Keratinocyte (primary cell): ENCODE measurements around the gene KIAA1958. TPM values are rescaled to one million over a fixed set of nuclear protein-coding genes. Genes with fewer than 3 reads are reported as not detected.

ENCODE experiments used
- DNase-seq: peaks from one replicate; pipeline ENCODE4 v3.0.0-alpha.2; 2011; ENCODE audit warnings: low read depth, missing footprints, low spot score
- FAIRE-seq: peaks from 2 replicates; lab custom pipeline; 2011; peaks lifted over from hg19 to GRCh38; lab: Jason Lieb, UNC
- H2AFZ ChIP-seq: 2 replicates; pipeline ENCODE4 v1.6.0; 2012; ENCODE audit warnings: low read length, control low read depth, inconsistent platforms; ENCODE audit not compliant: control insufficient read depth
- H3K27ac ChIP-seq: 2 replicates; pipeline ENCODE4 v1.5.1; 2011; ENCODE audit warnings: low read length; ENCODE audit not compliant: control insufficient read depth, insufficient read depth
- H3K27me3 ChIP-seq: 3 replicates; pipeline ENCODE4 v1.6.0; 2011; ENCODE audit warnings: low read length; ENCODE audit not compliant: control insufficient read depth, insufficient read depth; ENCODE audit errors: extremely low read depth
- H3K36me3 ChIP-seq, 2 experiments: 2 replicates in 1 of 2; 3 replicates in 1 of 2; pipeline ENCODE4 v1.5.1; 2011; ENCODE audit warnings: low read length in 2 of 2, mild to moderate bottlenecking in 1 of 2; ENCODE audit not compliant: control insufficient read depth in 2 of 2, insufficient read depth in 2 of 2; ENCODE audit errors: extremely low read depth in 1 of 2
- H3K4me1 ChIP-seq: 3 replicates; pipeline ENCODE4 v1.5.1; 2011; ENCODE audit warnings: low read length; ENCODE audit not compliant: control insufficient read depth, insufficient read depth; ENCODE audit errors: extremely low read depth
- H3K4me2 ChIP-seq: 3 replicates; pipeline ENCODE4 v1.6.0; 2011; ENCODE audit warnings: low read depth, low read length; ENCODE audit not compliant: control insufficient read depth, insufficient read depth; ENCODE audit errors: extremely low read depth
- H3K4me3 ChIP-seq, 3 experiments: fragments of 200-600 bp in 1 of 3; sonication (generic) in 1 of 3; 2 replicates in 2 of 3; 3 replicates in 1 of 3; pipeline ENCODE4 v1.5.1; 2011 to 2016; ENCODE audit warnings: low read length in 3 of 3, mild to moderate bottlenecking in 3 of 3, control low read depth in 2 of 3, inconsistent platforms in 1 of 3, low read depth in 1 of 3, mixed read lengths in 1 of 3, mixed run types in 1 of 3, moderate library complexity in 1 of 3; ENCODE audit not compliant: control insufficient read depth in 2 of 3, insufficient read depth in 2 of 3; ENCODE audit errors: extremely low read depth in 1 of 3
- H3K79me2 ChIP-seq: 2 replicates; pipeline ENCODE4 v1.6.0; 2012; ENCODE audit warnings: low read length; ENCODE audit not compliant: control insufficient read depth, insufficient read depth
- H3K9ac ChIP-seq: 3 replicates; pipeline ENCODE4 v1.6.0; 2011; ENCODE audit warnings: low read length; ENCODE audit not compliant: control insufficient read depth, insufficient read depth; ENCODE audit errors: extremely low read depth
- H3K9me1 ChIP-seq: 3 replicates; pipeline ENCODE4 v1.6.0; 2011; ENCODE audit warnings: low read length; ENCODE audit not compliant: control insufficient read depth, insufficient read depth; ENCODE audit errors: extremely low read depth
- H3K9me3 ChIP-seq: 2 replicates; pipeline ENCODE4 v1.5.1; 2012; ENCODE audit warnings: low read depth, low read length; ENCODE audit not compliant: control insufficient read depth
- H4K20me1 ChIP-seq: 3 replicates; pipeline ENCODE4 v1.6.0; 2011; ENCODE audit warnings: low read length; ENCODE audit not compliant: control insufficient read depth, insufficient read depth; ENCODE audit errors: extremely low read depth
- CTCF ChIP-seq, 3 experiments: IDR thresholded peaks in 1 of 3; conservative IDR thresholded peaks in 1 of 3; optimal IDR thresholded peaks in 1 of 3; 2 replicates in 2 of 3; 3 replicates in 1 of 3; pipeline versions ENCODE3 to v1.5.1; 2011; ENCODE audit warnings: low read length in 3 of 3, mild to moderate bottlenecking in 3 of 3, moderate library complexity in 2 of 3, control low read depth in 1 of 3, inconsistent platforms in 1 of 3; ENCODE audit not compliant: insufficient read depth in 2 of 3; ENCODE audit errors: extremely low read depth in 1 of 3
- EZH2 ChIP-seq: IDR thresholded peaks from one replicate; pipeline ENCODE4 v1.6.1; 2012; ENCODE audit warnings: inconsistent platforms, mild to moderate bottlenecking, low read length, moderate library complexity
- dilution Hi-C: fragments of 300-500 bp; cut with MboI; formaldehyde crosslinking; loops from one replicate; pipeline ENCODE4 v1.7.0; 2020; ENCODE audit warnings: low sequenced_read_pairs; ENCODE audit not compliant: extremely low pct_ligation_motif_present
- polyA plus RNA-seq, 5 experiments: library from polyadenylated mRNA; depleted of rRNA in 3 of 5; stranded (reverse) in 3 of 5; stranded (forward) in 1 of 5; unstranded in 1 of 5; fragments of >200 nt; gene quantifications; 1 replicate in 1 of 5; 2 replicates in 3 of 5; 3 replicates in 1 of 5; pipeline versions ENCODE4 v1.2.1 to v1.2.3, GENCODE V29; 2011 to 2012; ENCODE audit warnings: missing spikeins in 2 of 5, low read depth in 1 of 5, low replicate concordance in 1 of 5

Gene KIAA1958
- polyA plus RNA-seq, 1 donor (not counting 4 experiments of a cell fraction or from before 2014, with no cell fraction given): 0.84 TPM

DNA sequence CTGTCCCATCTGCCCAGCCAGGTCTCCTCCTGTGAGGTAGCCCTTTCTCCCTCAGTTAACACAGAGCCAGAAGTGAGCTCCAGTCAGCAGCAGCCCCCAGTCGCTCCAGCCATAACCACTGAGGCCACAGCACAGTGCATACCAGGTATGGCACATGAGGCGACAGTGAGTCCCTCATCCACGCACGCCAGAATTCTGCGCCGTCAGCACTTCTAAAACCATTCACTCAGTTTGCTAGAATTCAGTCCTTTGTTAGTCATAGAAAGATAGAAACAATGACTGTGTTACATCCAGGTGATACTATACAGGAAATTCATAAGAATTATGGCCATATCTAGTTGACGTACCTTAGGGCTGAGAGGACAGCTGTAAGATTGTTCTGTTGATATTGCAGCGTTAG, 88.5 kb downstream of the KIAA1958 start:
- no peaks in the 10 kb centered on the region for H3K4me1 ChIP-seq
- no peak for FAIRE-seq
- dilution Hi-C loops: no loop called here
- no peak overlapping the region for H3K9ac ChIP-seq
- no peaks in the 10 kb centered on the region for H3K36me3 ChIP-seq
- no peaks in the 10 kb centered on the region for H3K27me3 ChIP-seq
- no peak overlapping the region for H3K4me3 ChIP-seq
- H3K9me1 ChIP-seq: no peaks in the 10 kb centered on the region
- H3K27ac ChIP-seq: no peak overlapping the region
- TF ChIP-seq EZH2 (no peak), CTCF (optimal IDR thresholded peaks at IDR 0.05 in 1 of 3, IDR thresholded peaks at IDR 0.05 in 1 of 3, conservative IDR thresholded peaks at IDR 0.05 in 1 of 3; ENCODE audit: extremely low read depth in 1 of 3, insufficient read depth in 2 of 3, low read length in 3 of 3) (no peak)
- H4K20me1 ChIP-seq: no peaks in the 10 kb centered on the region
- H3K79me2 ChIP-seq: no peaks in the 10 kb centered on the region
- no peaks in the 10 kb centered on the region for H3K9me3 ChIP-seq
- H2AFZ ChIP-seq: no peak overlapping the region
- no peak for DNase-seq
- H3K4me2 ChIP-seq: no peak overlapping the region

DNA sequence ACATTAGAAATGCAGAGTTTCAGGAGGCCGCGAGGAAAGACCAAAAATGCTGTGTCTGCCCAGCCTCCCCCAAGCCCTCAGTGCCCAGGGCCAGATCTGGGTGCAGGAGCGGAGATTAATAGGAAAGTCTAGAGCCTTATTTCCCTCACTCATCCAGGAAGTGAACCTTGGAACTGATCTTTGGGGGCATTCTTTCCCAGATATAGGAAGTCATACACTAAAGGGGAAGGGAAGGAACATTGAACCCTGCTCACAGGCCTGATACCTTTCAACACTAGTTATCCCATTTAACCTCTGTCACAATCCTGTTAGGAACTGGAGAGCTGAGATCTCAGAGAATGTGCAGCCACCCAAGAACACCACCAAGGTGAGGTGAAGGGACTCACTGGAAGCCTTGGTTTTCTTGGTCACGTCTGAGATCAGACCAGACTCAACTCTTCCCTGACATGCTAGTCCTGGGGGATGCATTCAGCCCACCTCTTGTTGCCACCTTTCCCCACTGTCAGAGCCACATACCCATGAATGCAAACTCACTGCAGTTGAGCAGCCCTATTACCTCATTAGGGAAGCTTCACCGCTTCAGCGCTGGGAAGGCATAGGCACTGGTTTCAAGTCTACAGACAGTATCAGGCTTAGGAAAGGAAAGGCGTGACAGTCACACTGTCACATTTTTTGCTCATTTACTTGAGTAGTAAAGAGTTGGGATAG, 95.0 kb downstream of the KIAA1958 start:
- Histone ChIP-seq H3K27me3 (no peaks in the 10 kb centered on the region), H2AFZ (no peak overlapping the region), H3K9ac (no peak overlapping the region), H3K9me3 (no peaks in the 10 kb centered on the region), H3K79me2 (no peaks in the 10 kb centered on the region), H3K27ac (no peak overlapping the region), H3K4me3 (no peak overlapping the region), H3K36me3 (no peaks in the 10 kb centered on the region), H3K4me2 (no peak overlapping the region), H3K9me1 (no peaks in the 10 kb centered on the region), H4K20me1 (no peaks in the 10 kb centered on the region), H3K4me1 (no peaks in the 10 kb centered on the region)
- no peak for TF ChIP-seq EZH2
- FAIRE-seq (no peak), DNase-seq (no peak)
- dilution Hi-C loops: no loop called here
